Progenitor cell of endocrine pancreas (in vitro differentiated cells): ENCODE results near the gene MOB3C. TPM values are rescaled to one million over a fixed set of nuclear protein-coding genes. Genes with fewer than 3 reads are reported as not detected.

Experiments used
- DNase-seq: peaks from one replicate; pipeline ENCODE4 v3.0.0; 2021; ENCODE audit warnings: low spot score; ENCODE audit not compliant: unreplicated experiment
- H3K27ac Mint-ChIP-seq: 2 replicates; pipeline ENCODE4 v1.8.0; 2021; ENCODE audit warnings: mild to moderate bottlenecking, moderate library complexity, mixed read lengths
- H3K27me3 Mint-ChIP-seq: 2 replicates; pipeline ENCODE4 v1.8.0; 2021; ENCODE audit warnings: mixed read lengths
- H3K36me3 Mint-ChIP-seq: 2 replicates; pipeline ENCODE4 v1.8.0; 2022; ENCODE audit warnings: mixed read lengths; ENCODE audit not compliant: insufficient read depth
- H3K4me1 Mint-ChIP-seq: 2 replicates; pipeline ENCODE4 v1.8.0; 2021; ENCODE audit warnings: low read depth, mixed read lengths
- H3K4me3 Mint-ChIP-seq: 2 replicates; pipeline ENCODE4 v1.8.0; 2021; ENCODE audit warnings: low read depth, mild to moderate bottlenecking, moderate library complexity, mixed read lengths
- H3K9me3 Mint-ChIP-seq: 2 replicates; pipeline ENCODE4 v1.8.0; 2021; ENCODE audit warnings: low read depth, mixed read lengths
- total RNA-seq: library from RNA; stranded (reverse); gene quantifications from 2 replicates; pipeline ENCODE4 v1.2.1, GENCODE V29; 2021
- TF ChIP-seq, protein P1 (sequence below): fragments of 200-600 bp; sonication (generic); IDR thresholded peaks from one replicate; pipeline ENCODE4 v1.5.0; 2021; ENCODE audit warnings: antibody characterized with exemption, mild to moderate bottlenecking; ENCODE audit not compliant: unreplicated experiment

MOB3C gene
- total RNA-seq, 1 donor from 2014 or later = 5.5 TPM

DNA sequence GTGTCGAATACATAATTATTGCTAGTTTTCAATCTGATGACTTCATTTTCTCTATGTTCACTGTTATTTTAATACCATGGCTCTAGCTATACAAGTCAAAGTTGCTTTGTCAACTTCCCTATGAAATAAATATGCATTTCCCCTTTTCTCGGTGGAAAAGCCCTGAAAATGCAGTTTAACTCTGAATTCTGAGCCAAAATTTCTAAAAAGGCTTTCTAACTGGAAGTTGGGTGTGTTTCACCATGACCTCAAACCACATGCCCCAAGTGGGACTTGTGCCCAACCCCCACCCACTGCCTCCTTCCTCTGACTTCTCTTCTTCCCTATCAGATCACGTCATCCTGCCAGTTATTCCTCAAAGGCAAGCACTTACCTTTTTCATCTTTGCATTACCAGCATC lies 21.5 kb downstream of the MOB3C start:
- no peak overlapping the region for H3K4me3 Mint-ChIP-seq
- TF ChIP-seq, protein P1, sequence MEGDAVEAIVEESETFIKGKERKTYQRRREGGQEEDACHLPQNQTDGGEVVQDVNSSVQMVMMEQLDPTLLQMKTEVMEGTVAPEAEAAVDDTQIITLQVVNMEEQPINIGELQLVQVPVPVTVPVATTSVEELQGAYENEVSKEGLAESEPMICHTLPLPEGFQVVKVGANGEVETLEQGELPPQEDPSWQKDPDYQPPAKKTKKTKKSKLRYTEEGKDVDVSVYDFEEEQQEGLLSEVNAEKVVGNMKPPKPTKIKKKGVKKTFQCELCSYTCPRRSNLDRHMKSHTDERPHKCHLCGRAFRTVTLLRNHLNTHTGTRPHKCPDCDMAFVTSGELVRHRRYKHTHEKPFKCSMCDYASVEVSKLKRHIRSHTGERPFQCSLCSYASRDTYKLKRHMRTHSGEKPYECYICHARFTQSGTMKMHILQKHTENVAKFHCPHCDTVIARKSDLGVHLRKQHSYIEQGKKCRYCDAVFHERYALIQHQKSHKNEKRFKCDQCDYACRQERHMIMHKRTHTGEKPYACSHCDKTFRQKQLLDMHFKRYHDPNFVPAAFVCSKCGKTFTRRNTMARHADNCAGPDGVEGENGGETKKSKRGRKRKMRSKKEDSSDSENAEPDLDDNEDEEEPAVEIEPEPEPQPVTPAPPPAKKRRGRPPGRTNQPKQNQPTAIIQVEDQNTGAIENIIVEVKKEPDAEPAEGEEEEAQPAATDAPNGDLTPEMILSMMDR = no peak
- H3K27me3 Mint-ChIP-seq = no peaks in the 10 kb centered on the region
- H3K36me3 Mint-ChIP-seq = peaks cover 10% of the 10 kb centered on the region
- no peak overlapping the region for H3K27ac Mint-ChIP-seq
- H3K9me3 Mint-ChIP-seq = no peaks in the 10 kb centered on the region
- H3K4me1 Mint-ChIP-seq = peaks cover 4% of the 10 kb centered on the region
- DNase-seq = no peak

DNA sequence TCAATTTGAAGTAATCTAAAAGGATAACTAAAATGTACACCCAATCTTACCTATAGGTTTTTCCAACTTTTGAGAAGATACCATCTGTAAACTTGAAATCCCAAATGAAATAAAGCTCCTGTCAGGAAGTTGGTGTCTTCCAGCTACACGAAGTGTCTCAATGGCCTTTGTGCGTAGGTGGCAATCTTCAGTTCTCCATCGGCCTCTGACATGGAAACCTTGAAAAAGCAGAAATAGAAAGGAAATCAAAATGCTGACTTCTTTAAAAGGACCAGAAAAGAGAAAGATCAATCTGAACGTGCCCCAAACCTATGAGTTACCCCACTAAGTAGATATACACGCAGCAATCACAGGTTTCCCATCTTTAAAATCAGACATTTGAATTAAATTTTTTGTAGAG lies 22.5 kb downstream of the MOB3C start:
- no peaks in the 10 kb centered on the region for H3K27me3 Mint-ChIP-seq
- no peak overlapping the region for H3K27ac Mint-ChIP-seq
- TF ChIP-seq, protein P1 = no peak
- H3K36me3 Mint-ChIP-seq = peaks cover 10% of the 10 kb centered on the region
- no peak overlapping the region for H3K4me3 Mint-ChIP-seq
- no peaks in the 10 kb centered on the region for H3K9me3 Mint-ChIP-seq
- no peak for DNase-seq
- H3K4me1 Mint-ChIP-seq = no peaks in the 10 kb centered on the region

DNA sequence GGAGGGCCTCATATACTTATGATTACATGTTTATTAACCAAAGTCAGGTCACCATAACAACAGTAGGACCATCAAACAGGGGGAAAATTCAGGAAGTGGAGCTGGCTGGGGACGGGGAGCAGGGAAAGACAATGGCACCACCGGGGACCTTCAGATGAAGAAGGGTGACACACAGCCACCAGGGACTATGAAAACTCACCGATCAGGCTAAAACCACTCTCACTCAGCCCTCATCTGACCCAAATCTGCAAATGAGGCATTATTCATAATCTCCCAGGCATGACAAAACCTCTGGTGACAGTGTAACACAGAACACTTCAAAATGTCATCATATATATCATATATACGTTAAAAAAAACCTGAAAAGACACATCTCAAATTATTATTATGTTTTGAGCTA lies 23.8 kb downstream of the MOB3C start:
- no peaks in the 10 kb centered on the region for H3K27me3 Mint-ChIP-seq
- H3K9me3 Mint-ChIP-seq = no peaks in the 10 kb centered on the region
- H3K4me1 Mint-ChIP-seq = no peaks in the 10 kb centered on the region
- TF ChIP-seq, protein P1 = no peak
- no peak for DNase-seq
- H3K4me3 Mint-ChIP-seq = no peak overlapping the region
- H3K36me3 Mint-ChIP-seq = peaks cover 11% of the 10 kb centered on the region
- no peak overlapping the region for H3K27ac Mint-ChIP-seq

DNA sequence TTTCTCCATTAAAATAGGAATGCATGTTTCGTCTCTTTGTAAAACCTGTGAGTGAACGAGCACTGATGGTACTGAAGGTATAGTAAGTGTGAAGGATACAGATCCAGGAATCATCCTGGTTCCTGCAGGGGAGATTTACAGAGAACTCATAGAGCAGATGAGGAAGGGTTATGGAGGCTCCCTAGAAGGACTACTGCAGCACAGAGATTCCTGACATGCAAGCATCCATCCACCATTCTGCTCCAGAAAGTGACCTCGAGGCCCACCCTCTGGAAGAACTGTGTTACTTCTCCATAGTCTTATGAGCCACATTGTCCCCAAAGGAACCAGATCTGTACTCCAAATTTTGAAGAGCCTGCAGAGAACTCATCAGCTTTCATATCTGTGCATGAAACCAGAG lies 27.1 kb downstream of the MOB3C start:
- Mint-ChIP-seq H3K36me3 (peaks cover 12% of the 10 kb centered on the region), H3K4me1 (no peaks in the 10 kb centered on the region)
- TF ChIP-seq, protein P1 = no peak

DNA sequence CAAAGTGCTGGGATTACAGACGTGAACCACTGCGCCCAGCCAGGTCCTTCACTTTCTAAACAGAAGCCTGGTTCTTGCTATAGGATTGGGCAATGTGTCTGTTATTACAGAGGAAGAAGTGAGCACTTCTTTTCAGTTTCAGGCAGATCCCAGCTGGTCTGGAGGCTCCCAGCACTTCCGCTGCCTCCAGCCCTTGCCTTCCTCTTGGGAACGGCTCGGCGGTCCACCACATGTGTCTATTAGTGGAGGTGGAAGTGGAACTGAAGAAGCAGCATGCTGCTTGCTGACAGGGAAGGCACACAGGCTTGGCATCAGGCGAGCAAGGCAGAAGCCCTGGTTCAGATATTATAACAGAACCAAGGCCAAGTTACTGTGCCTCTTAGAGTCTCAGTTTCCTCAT lies 29.5 kb downstream of the MOB3C start:
- Mint-ChIP-seq H3K36me3 (peaks cover 9% of the 10 kb centered on the region), H3K9me3 (no peaks in the 10 kb centered on the region)
- DNase-seq = no peak

More for the DNA sequence above, 27.1 kb downstream of the MOB3C start:
- H3K27ac Mint-ChIP-seq = no peak overlapping the region
- H3K9me3 Mint-ChIP-seq = no peaks in the 10 kb centered on the region
- H3K4me3 Mint-ChIP-seq = no peak overlapping the region
- H3K27me3 Mint-ChIP-seq = no peaks in the 10 kb centered on the region
- no peak for DNase-seq

More for the DNA sequence above, 29.5 kb downstream of the MOB3C start:
- TF ChIP-seq, protein P1 = no peak
- H3K4me1 Mint-ChIP-seq = peaks cover 4% of the 10 kb centered on the region
- no peak overlapping the region for H3K4me3 Mint-ChIP-seq
- H3K27me3 Mint-ChIP-seq = no peaks in the 10 kb centered on the region
- no peak overlapping the region for H3K27ac Mint-ChIP-seq
